COLO829 (cell line): ENCODE results near the gene HIP1R.

Experiments
- DNase-seq: peaks from one replicate; pipeline ENCODE4 v3.0.0; 2012; ENCODE audit warnings: low spot score

The HIP1R gene

GRCh38 chr12:122834104-122834920 lies 945 bp upstream of the HIP1R start:
- DNase-seq: peak; percentile 60

- DNase-seq: no peak
Observed at GRCh38 chr12:122835750-122836026, 431 bp downstream of the HIP1R start.

GRCh38 chr12:122836027-122836921 lies 1.0 kb downstream of the HIP1R start:
- DNase-seq: peak; percentile 46

GRCh38 chr12:122837306-122838265 lies 2.3 kb downstream of the HIP1R start:
- DNase-seq: no peak

- DNase-seq: no peak
Observed at GRCh38 chr12:122838841-122839240, 3.6 kb downstream of the HIP1R start.

- no peak for DNase-seq
Observed at GRCh38 chr12:122839907-122840554, 4.8 kb downstream of the HIP1R start.

- DNase-seq: no peak
Observed at GRCh38 chr12:122840580-122841513, 5.6 kb downstream of the HIP1R start.

- no peak for DNase-seq
Observed at GRCh38 chr12:122841544-122842321, 6.5 kb downstream of the HIP1R start.

GRCh38 chr12:122842505-122843405 lies 7.5 kb downstream of the HIP1R start:
- DNase-seq: no peak

- no peak for DNase-seq
Observed at GRCh38 chr12:122843455-122843854, 8.2 kb downstream of the HIP1R start.

- DNase-seq: no peak
Observed at GRCh38 chr12:122844366-122844971, 9.2 kb downstream of the HIP1R start.

GRCh38 chr12:122845041-122845864 lies 10.0 kb downstream of the HIP1R start:
- no peak for DNase-seq

GRCh38 chr12:122845865-122846621 lies 10.8 kb downstream of the HIP1R start:
- DNase-seq: no peak

- DNase-seq: no peak
Observed at GRCh38 chr12:122846622-122847515, 11.6 kb downstream of the HIP1R start.

- no peak for DNase-seq
Observed at GRCh38 chr12:122847516-122847836, 12.2 kb downstream of the HIP1R start.
